T-cell (primary cell): ENCODE data around the gene EML4. TPM values are rescaled to one million over a fixed set of nuclear protein-coding genes. Genes with fewer than 3 reads are reported as not detected.

Experiments
- ATAC-seq, 4 experiments: fragments of 200-7000 bp in 3 of 4; fragments of 150-1000 bp in 1 of 4; cut with Tn5 transposase; replicated peaks in 1 of 4; 1 replicate in 3 of 4; 2 replicates in 1 of 4; pipeline ENCODE4 v1.10.0; 2021; ENCODE audit warnings: moderate library complexity in 3 of 4, mild to moderate bottlenecking in 2 of 4, moderate number of reproducible peaks in 1 of 4
- CTCF ChIA-PET, 2 donors: fragments of 300-600 bp; sonication (Branson Sonifier 250); formaldehyde crosslinking; loops; one replicate each; lab custom pipeline; 2022; ENCODE audit warnings: antibody characterized with exemption in 2 of 2; lab: Charles Lee
- POLR2A ChIA-PET, 2 donors: fragments of 300-600 bp; sonication (Branson Sonifier 250); formaldehyde crosslinking; loops; one replicate each; lab custom pipeline; 2022; ENCODE audit warnings: antibody characterized with exemption in 2 of 2; lab: Charles Lee
- DNase-seq, 35 experiments: peaks; one replicate each; pipeline versions ENCODE4 v3.0.0 to v3.0.0-alpha.2; 2013 to 2023
- H3K27ac ChIP-seq: one replicate; pipeline ENCODE4 v1.5.1; 2013; ENCODE audit warnings: low read length
- H3K27me3 ChIP-seq, 2 experiments: replicated peaks in 1 of 2; 1 replicate in 1 of 2; 2 replicates in 1 of 2; pipeline versions ENCODE4 v1.6.1 to v1.7.0; 2013; ENCODE audit warnings: low read length in 1 of 2, mixed read lengths in 1 of 2; ENCODE audit not compliant: control insufficient read depth in 2 of 2, insufficient read depth in 2 of 2; ENCODE audit errors: extremely low read depth in 1 of 2
- H3K36me3 ChIP-seq, 2 donors: 1 replicate in 1 of 2; 2 replicates in 1 of 2; pipeline versions ENCODE4 v1.6.1 to v1.7.0; 2013; ENCODE audit warnings: low read length in 1 of 2; ENCODE audit not compliant: control insufficient read depth in 2 of 2, insufficient read depth in 1 of 2; ENCODE audit errors: extremely low read depth in 1 of 2
- H3K4me1 ChIP-seq, 2 experiments: 1 replicate in 1 of 2; 2 replicates in 1 of 2; pipeline versions ENCODE4 v1.6.1 to v1.7.0; 2013; ENCODE audit warnings: low read length in 2 of 2, mixed read lengths in 1 of 2; ENCODE audit not compliant: insufficient read depth in 2 of 2, control insufficient read depth in 1 of 2; ENCODE audit errors: extremely low read depth in 1 of 2
- H3K4me3 ChIP-seq, 2 donors: 1 replicate in 1 of 2; 2 replicates in 1 of 2; pipeline versions ENCODE4 v1.5.1 to v1.7.0; 2013; ENCODE audit warnings: mild to moderate bottlenecking in 2 of 2, low read length in 1 of 2, moderate library complexity in 1 of 2; ENCODE audit not compliant: control insufficient read depth in 1 of 2; ENCODE audit errors: extremely low read depth in 1 of 2
- H3K9me3 ChIP-seq: 2 replicates; pipeline ENCODE4 v1.7.0; 2013
- H3K27ac Mint-ChIP-seq, 2 donors: one replicate each; pipeline ENCODE4 v1.8.0; 2020 to 2021; ENCODE audit warnings: mild to moderate bottlenecking in 2 of 2, mixed read lengths in 2 of 2
- H3K27me3 Mint-ChIP-seq, 2 donors: one replicate each; pipeline ENCODE4 v1.8.0; 2021 to 2022; ENCODE audit warnings: mixed read lengths in 2 of 2
- H3K36me3 Mint-ChIP-seq: one replicate; pipeline ENCODE4 v1.8.0; 2021; ENCODE audit warnings: mixed read lengths
- H3K4me1 Mint-ChIP-seq, 3 donors: one replicate each; pipeline ENCODE4 v1.8.0; 2020 to 2022; ENCODE audit warnings: mixed read lengths in 3 of 3, mild to moderate bottlenecking in 1 of 3
- H3K4me3 Mint-ChIP-seq, 3 donors: one replicate each; pipeline ENCODE4 v1.8.0; 2020 to 2022; ENCODE audit warnings: mild to moderate bottlenecking in 3 of 3, mixed read lengths in 3 of 3, moderate library complexity in 3 of 3
- H3K9me3 Mint-ChIP-seq, 3 donors: one replicate each; pipeline ENCODE4 v1.8.0; 2020 to 2022; ENCODE audit warnings: mixed read lengths in 3 of 3
- WGBS: methylation state at CpG from one replicate; pipeline ENCODE4 v1.1.5; 2013; ENCODE audit warnings: missing lambda C conversion rate; ENCODE audit not compliant: insufficient coverage; 5-methylcytosine and 5-hydroxymethylcytosine counted together
- total RNA-seq, 35 experiments: library from RNA in 6 of 35; stranded (reverse) in 6 of 35; fragments of 120-200 nt in 1 of 35; gene quantifications; one replicate each; pipeline versions ENCODE4 v1.2.1 to v1.2.4 and lab custom pipeline; 2013 to 2026

The EML4 gene
- total RNA-seq, 5 donors from 2014 or later (not counting 1 experiment from before 2014, with no cell fraction given) = 101 to 223 (median 123) TPM

DNA sequence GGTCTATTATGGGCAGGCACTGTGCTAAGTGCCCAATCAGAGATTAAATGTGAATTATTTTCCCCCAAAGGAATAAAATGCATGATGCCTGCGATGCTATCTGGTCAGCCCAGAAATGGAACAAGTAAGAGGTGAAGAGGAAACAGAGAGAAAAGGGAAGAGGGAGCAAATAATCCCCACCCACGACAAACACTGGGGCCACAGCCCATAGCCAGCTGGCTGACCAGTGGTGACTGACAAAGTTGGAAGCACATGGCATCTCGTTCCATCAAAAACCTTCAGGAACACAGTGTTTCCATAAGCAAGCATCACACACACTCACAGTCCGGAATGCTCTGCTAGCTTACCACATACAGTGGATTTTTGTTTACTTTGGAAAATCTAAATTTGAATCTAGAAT, 213.0 kb downstream of the EML4 start:
- H3K36me3 ChIP-seq = peaks cover 0 to 3% of the 10 kb centered on the region in 2 donors
- H3K27me3 ChIP-seq = peaks cover 0 to 10% of the 10 kb centered on the region in 2 experiments
- Mint-ChIP-seq H3K4me1 (no peaks in the 10 kb centered on the region), H3K9me3 (no peaks in the 10 kb centered on the region), H3K36me3 (no peaks in the 10 kb centered on the region), H3K27me3 (no peaks in the 10 kb centered on the region), H3K4me3 (no peak overlapping the region), H3K27ac (no peak overlapping the region)
- no peak overlapping the region for H3K4me3 ChIP-seq
- H3K9me3 ChIP-seq = no peaks in the 10 kb centered on the region
- WGBS = 100% methylated on average over 1 of the region's 4 CpGs
- H3K27ac ChIP-seq = no peak overlapping the region
- no peaks in the 10 kb centered on the region for H3K4me1 ChIP-seq
- CTCF ChIA-PET = no interaction called here
- POLR2A ChIA-PET = no interaction called here
- DNase-seq (no peak), ATAC-seq (no peak)

Other genes starting within 250 kb of the EML4 start
- 1 to 10 TPM in 2 of 5 donors, under 1 TPM in 2, not detected in 1; 0.29 to 1.3 (median 0.83) TPM for gene PKDCC, start 121.3 kb upstream of the EML4 start, total RNA-seq
- 10 to 100 TPM; 59.6 to 76.4 (median 72.6) TPM for gene COX7A2L, start 191.9 kb downstream of the EML4 start, total RNA-seq